NCI-H1417 (cell line): Measurements from ENCODE around the gene PPP1R8.
"Not testable (repeated sequence)": the region's sequence is repeated elsewhere in the genome, so short reads cannot be mapped to it uniquely, and the experiment has no call there.

Experiments used
- DNase-seq, 3 experiments: peaks; one replicate each; lab custom pipeline; 2025; lab: John Stamatoyannopoulos, UW

The PPP1R8 gene

GRCh38 chr1:27832762-27833161, 2.2 kb downstream of the PPP1R8 start:
- no peak for DNase-seq

GRCh38 chr1:27833470-27833869, 2.9 kb downstream of the PPP1R8 start:
- no peak for DNase-seq

GRCh38 chr1:27835046-27835445, 4.5 kb downstream of the PPP1R8 start:
- no peak for DNase-seq

- no peak for DNase-seq
These were observed 4.9 kb downstream of the PPP1R8 start for GRCh38 chr1:27835501-27835900.

GRCh38 chr1:27849951-27850350, 19.4 kb downstream of the PPP1R8 start:
- DNase-seq: no peak

- DNase-seq: no peak
These were observed 24.5 kb downstream of the PPP1R8 start for GRCh38 chr1:27855085-27855484.

- DNase-seq: no peak
These were observed 26.2 kb downstream of the PPP1R8 start for GRCh38 chr1:27856561-27857343.

GRCh38 chr1:27857552-27857951, 27.0 kb downstream of the PPP1R8 start:
- not testable (repeated sequence) for DNase-seq

GRCh38 chr1:27858072-27858948, 27.7 kb downstream of the PPP1R8 start:
- DNase-seq: peak; percentile 58 to 77 (median 74)

- no peak for DNase-seq
These were observed 28.5 kb downstream of the PPP1R8 start for GRCh38 chr1:27858949-27859576.

GRCh38 chr1:27861436-27861835, 30.9 kb downstream of the PPP1R8 start:
- no peak for DNase-seq

- DNase-seq: no peak
These were observed 31.4 kb downstream of the PPP1R8 start for GRCh38 chr1:27862004-27862403.

GRCh38 chr1:27862671-27863537, 32.3 kb downstream of the PPP1R8 start:
- DNase-seq: peak in 1 of 3 experiments; percentile 7

- DNase-seq: no peak
These were observed 32.9 kb downstream of the PPP1R8 start for GRCh38 chr1:27863538-27863915.

- DNase-seq: no peak
These were observed 33.8 kb downstream of the PPP1R8 start for GRCh38 chr1:27864264-27864895.

GRCh38 chr1:27865821-27866220, 35.2 kb downstream of the PPP1R8 start:
- DNase-seq: no peak

GRCh38 chr1:27868556-27868931, 38.0 kb downstream of the PPP1R8 start:
- no peak for DNase-seq

- no peak for DNase-seq
These were observed 38.5 kb downstream of the PPP1R8 start for GRCh38 chr1:27868932-27869718.

- no peak for DNase-seq
These were observed 39.1 kb downstream of the PPP1R8 start for GRCh38 chr1:27869719-27870085.

GRCh38 chr1:27871076-27871475, 40.5 kb downstream of the PPP1R8 start:
- DNase-seq: not testable (repeated sequence)
